PC-3 (cell line): Measurements from ENCODE around the gene COL13A1. TPM values are rescaled to one million over a fixed set of nuclear protein-coding genes. Genes with fewer than 3 reads are reported as not detected.

ENCODE experiments used
- ATAC-seq: fragments of 200-7000 bp; cut with Tn5 transposase; 2 replicates; pipeline ENCODE4 v1.9.1; 2020; ENCODE audit warnings: mild to moderate bottlenecking, moderate library complexity
- BruUV-seq: library from RNA; stranded (reverse); fragments of 400-500 nt; replicated peaks from 2 replicates; lab custom pipeline; 2021; lab: Mats Ljungman, UMichigan
- CTCF ChIA-PET: fragments of 300-600 bp; sonication (Branson Sonifier 250); formaldehyde crosslinking; loops from one replicate; lab custom pipeline; 2022; ENCODE audit warnings: antibody characterized with exemption; lab: Charles Lee
- POLR2A ChIA-PET: fragments of 300-600 bp; sonication (Branson Sonifier 250); formaldehyde crosslinking; loops from one replicate; lab custom pipeline; 2022; ENCODE audit warnings: antibody characterized with exemption; ENCODE audit not compliant: unreplicated experiment; lab: Charles Lee
- DNase-seq: peaks from one replicate; pipeline ENCODE4 v3.0.0-alpha.2; 2015
- H2AFZ ChIP-seq: fragments of 300-600 bp; sonication (generic); 2 replicates; pipeline ENCODE4 v1.6.0; 2016; ENCODE audit warnings: antibody characterized with exemption, low read length
- H3F3A ChIP-seq: fragments of 300-600 bp; sonication (generic); one replicate; pipeline ENCODE4 v1.6.0; 2017; ENCODE audit warnings: antibody characterized with exemption, low read length, control low read depth, mild to moderate bottlenecking; ENCODE audit not compliant: unreplicated experiment
- H3K27ac ChIP-seq: fragments of 300-600 bp; sonication (generic); 2 replicates; pipeline ENCODE4 v1.5.1; 2016; ENCODE audit warnings: mild to moderate bottlenecking, low read length
- H3K27me3 ChIP-seq: fragments of 300-600 bp; sonication (generic); 2 replicates; pipeline ENCODE4 v1.6.1; 2016; ENCODE audit warnings: low read length, mixed read lengths
- H3K36me3 ChIP-seq: fragments of 300-600 bp; sonication (generic); 2 replicates; pipeline ENCODE4 v1.6.1; 2016; ENCODE audit warnings: low read depth, mixed run types, low read length, mixed read lengths
- H3K4me1 ChIP-seq: fragments of 300-600 bp; sonication (generic); 2 replicates; pipeline ENCODE4 v1.5.1; 2016; ENCODE audit warnings: low read length; ENCODE audit not compliant: insufficient read depth
- H3K4me2 ChIP-seq: fragments of 300-600 bp; sonication (generic); 2 replicates; pipeline ENCODE4 v1.6.0; 2016; ENCODE audit warnings: low read length
- H3K4me3 ChIP-seq: fragments of 300-600 bp; sonication (generic); 2 replicates; pipeline ENCODE4 v1.5.1; 2016; ENCODE audit warnings: mild to moderate bottlenecking, low read length, mixed read lengths
- H3K79me2 ChIP-seq: fragments of 300-600 bp; sonication (generic); 2 replicates; pipeline ENCODE4 v1.6.1; 2017; ENCODE audit warnings: low read length, mixed read lengths
- H3K9ac ChIP-seq: fragments of 300-600 bp; sonication (generic); 2 replicates; pipeline ENCODE4 v1.6.0; 2016; ENCODE audit warnings: mild to moderate bottlenecking, low read length
- H3K9me2 ChIP-seq: fragments of 300-600 bp; sonication (generic); replicated peaks from 2 replicates; pipeline ENCODE4 v1.6.1; 2016; ENCODE audit warnings: mixed run types, low read length, mixed read lengths
- H3K9me3 ChIP-seq: fragments of 300-600 bp; sonication (generic); 2 replicates; pipeline ENCODE4 v1.6.1; 2016; ENCODE audit warnings: low read length, mixed read lengths
- H4K20me1 ChIP-seq: fragments of 300-600 bp; sonication (generic); 2 replicates; pipeline ENCODE4 v1.6.1; 2016; ENCODE audit warnings: low read length, mixed read lengths
- EZH2 ChIP-seq: fragments of 300-600 bp; sonication (generic); IDR thresholded peaks from one replicate; pipeline ENCODE4 v1.6.1; 2017; ENCODE audit warnings: antibody characterized with exemption, mild to moderate bottlenecking, low read length; ENCODE audit not compliant: unreplicated experiment
- EZH2phosphoT487 ChIP-seq: fragments of 300-600 bp; sonication (generic); IDR thresholded peaks from 2 replicates; pipeline ENCODE4 v1.6.1; 2018; ENCODE audit warnings: mild to moderate bottlenecking, antibody characterized with exemption, low read length, borderline replicate concordance
- intact Hi-C: fragments of 100-400 bp; cut with micrococcal nuclease; formaldehyde crosslinking; loops from 2 replicates; pipeline ENCODE4 v1.9.0; 2023
- total RNA-seq: library from RNA; depleted of rRNA; stranded (reverse); fragments of >200 nt; gene quantifications from 2 replicates; pipeline ENCODE4 v1.2.3, GENCODE V29; 2014
- TF ChIP-seq, protein P1 (sequence below): fragments of 300-600 bp; sonication (generic); conservative IDR thresholded peaks from 2 replicates; pipeline ENCODE4 v1.5.1; 2017; ENCODE audit warnings: antibody characterized with exemption, low read depth, mild to moderate bottlenecking, low read length

Gene COL13A1
- total RNA-seq, 1 experiment from 2014 or later: 201 TPM

- CTCF ChIA-PET: no interaction called here
- no peak overlapping the region for H3K4me2 ChIP-seq
- H3K9me2 ChIP-seq: no peaks in the 10 kb centered on the region
- H3K4me1 ChIP-seq: no peaks in the 10 kb centered on the region; the same call in 1 of the 2 replicates
- H2AFZ ChIP-seq: no peak overlapping the region
- no peak overlapping the region for H3K27ac ChIP-seq
- H4K20me1 ChIP-seq: no peaks in the 10 kb centered on the region
- H3K79me2 ChIP-seq: no peaks in the 10 kb centered on the region
- TF ChIP-seq, protein P1, sequence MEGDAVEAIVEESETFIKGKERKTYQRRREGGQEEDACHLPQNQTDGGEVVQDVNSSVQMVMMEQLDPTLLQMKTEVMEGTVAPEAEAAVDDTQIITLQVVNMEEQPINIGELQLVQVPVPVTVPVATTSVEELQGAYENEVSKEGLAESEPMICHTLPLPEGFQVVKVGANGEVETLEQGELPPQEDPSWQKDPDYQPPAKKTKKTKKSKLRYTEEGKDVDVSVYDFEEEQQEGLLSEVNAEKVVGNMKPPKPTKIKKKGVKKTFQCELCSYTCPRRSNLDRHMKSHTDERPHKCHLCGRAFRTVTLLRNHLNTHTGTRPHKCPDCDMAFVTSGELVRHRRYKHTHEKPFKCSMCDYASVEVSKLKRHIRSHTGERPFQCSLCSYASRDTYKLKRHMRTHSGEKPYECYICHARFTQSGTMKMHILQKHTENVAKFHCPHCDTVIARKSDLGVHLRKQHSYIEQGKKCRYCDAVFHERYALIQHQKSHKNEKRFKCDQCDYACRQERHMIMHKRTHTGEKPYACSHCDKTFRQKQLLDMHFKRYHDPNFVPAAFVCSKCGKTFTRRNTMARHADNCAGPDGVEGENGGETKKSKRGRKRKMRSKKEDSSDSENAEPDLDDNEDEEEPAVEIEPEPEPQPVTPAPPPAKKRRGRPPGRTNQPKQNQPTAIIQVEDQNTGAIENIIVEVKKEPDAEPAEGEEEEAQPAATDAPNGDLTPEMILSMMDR: no peak
- TF ChIP-seq EZH2phosphoT487 (no peak), EZH2 (no peak)
- no peaks in the 10 kb centered on the region for H3K36me3 ChIP-seq
- no TSS peak for BruUV-seq
- intact Hi-C loops: loop anchor here (5.0 kb wide), 1 partner anchor 87 kb away; the partner anchor contains the start of gene MACROH2A2
- peaks cover 19% of the 10 kb centered on the region for H3K27me3 ChIP-seq
- H3K9ac ChIP-seq: no peak overlapping the region
- H3K9me3 ChIP-seq: no peaks in the 10 kb centered on the region
- no peak for ATAC-seq
- H3F3A ChIP-seq: no peaks in the 10 kb centered on the region
- no peak for DNase-seq
- POLR2A ChIA-PET: no interaction called here
- H3K4me3 ChIP-seq: no peak overlapping the region
These were observed 163.4 kb downstream of the COL13A1 start for GRCh38 chr10:69965086-69965485.

- DNase-seq (peak; percentile 53), ATAC-seq (peak; percentile 27; the same call in 1 of the 2 replicates)
- no peak overlapping the region for H2AFZ ChIP-seq
- intact Hi-C loops: loop anchor here (5.0 kb wide), 1 partner anchor 86 kb away; the partner anchor contains the start of gene MACROH2A2
- no peak overlapping the region for H3K27ac ChIP-seq
- no peaks in the 10 kb centered on the region for H4K20me1 ChIP-seq
- no peaks in the 10 kb centered on the region for H3K9me2 ChIP-seq
- no peaks in the 10 kb centered on the region for H3K79me2 ChIP-seq
- no peak overlapping the region for H3K9ac ChIP-seq
- CTCF ChIA-PET: no interaction called here
- no peak overlapping the region for H3K4me3 ChIP-seq
- no peak overlapping the region for H3K4me2 ChIP-seq
- no peaks in the 10 kb centered on the region; the same call in 1 of the 2 replicates for H3K4me1 ChIP-seq
- peaks cover 29% of the 10 kb centered on the region for H3K27me3 ChIP-seq
- POLR2A ChIA-PET: no interaction called here
- TF ChIP-seq EZH2phosphoT487 (no peak), EZH2 (no peak)
- TF ChIP-seq, protein P1: no peak
- no TSS peak for BruUV-seq
- H3F3A ChIP-seq: no peaks in the 10 kb centered on the region
- no peaks in the 10 kb centered on the region for H3K36me3 ChIP-seq
- H3K9me3 ChIP-seq: no peaks in the 10 kb centered on the region
These were observed 164.4 kb downstream of the COL13A1 start for GRCh38 chr10:69965919-69966662.

DNA sequence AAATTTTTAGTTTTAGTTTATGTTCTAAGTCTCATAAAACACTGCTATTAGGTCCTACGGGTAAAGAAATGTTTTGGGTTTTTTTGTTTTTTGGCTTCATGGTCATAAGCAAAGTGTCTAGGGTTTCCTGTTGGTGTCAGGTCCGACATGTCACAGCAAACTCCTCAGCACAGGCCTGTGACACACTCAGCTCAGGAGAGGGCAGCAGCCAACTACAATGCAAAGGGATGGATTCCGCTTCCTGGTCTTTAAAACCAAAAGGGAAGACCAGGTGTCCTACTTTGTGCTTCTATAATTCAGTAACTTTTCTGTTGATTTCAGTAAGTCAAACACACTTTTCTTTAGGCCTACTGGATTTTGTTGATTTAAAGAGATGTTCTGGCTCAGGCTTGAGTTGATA, 167.1 kb downstream of the COL13A1 start:
- H3K36me3 ChIP-seq: no peaks in the 10 kb centered on the region
- no peaks in the 10 kb centered on the region for H4K20me1 ChIP-seq
- H3K9ac ChIP-seq: no peak overlapping the region
- ChIA-PET CTCF (interaction anchor here (0.6 to 0.7 kb wide), 2 partner anchors 11 to 177 kb away, joined by 3 to 5 read pairs; partner anchors contain the start of gene TYSND1), POLR2A (interaction anchor here (0.6 kb wide), 1 partner anchor 178 kb away, joined by 4 read pairs; the partner anchor contains the start of gene TYSND1)
- H3K4me1 ChIP-seq: no peaks in the 10 kb centered on the region; the same call in 1 of the 2 replicates
- no peaks in the 10 kb centered on the region for H3K79me2 ChIP-seq
- ATAC-seq (peak; percentile 73), DNase-seq (peak; percentile 64)
- H3K9me2 ChIP-seq: no peaks in the 10 kb centered on the region
- intact Hi-C loops: loop anchor here (1.0 to 5.0 kb wide), 2 partner anchors 83 to 177 kb away; partner anchors contain the start of genes MACROH2A2 and TYSND1
- TF ChIP-seq, protein P1: peak; percentile 77
- TF ChIP-seq EZH2: no peak
- no peak for TF ChIP-seq EZH2phosphoT487
- H3K9me3 ChIP-seq: no peaks in the 10 kb centered on the region
- no peak overlapping the region for H3K27ac ChIP-seq
- H3K4me3 ChIP-seq: no peak overlapping the region
- peaks cover 56% of the 10 kb centered on the region for H3K27me3 ChIP-seq
- no peaks in the 10 kb centered on the region for H3F3A ChIP-seq
- H3K4me2 ChIP-seq: no peak overlapping the region
- BruUV-seq: no TSS peak
- no peak overlapping the region for H2AFZ ChIP-seq
